B cell (primary cell): ENCODE measurements around the gene ACTN3. TPM values are rescaled to one million over a fixed set of nuclear protein-coding genes. Genes with fewer than 3 reads are reported as not detected.
"Not testable (repeated sequence)": the region's sequence is repeated elsewhere in the genome, so short reads cannot be mapped to it uniquely, and the experiment has no call there.

Experiments used
- ATAC-seq: fragments of 200-7000 bp; cut with Tn5 transposase; one replicate; pipeline ENCODE4 v1.10.0; 2021; ENCODE audit warnings: low read depth, mild to moderate bottlenecking, moderate number of reproducible peaks, moderate library complexity
- CTCF ChIA-PET: fragments of 350-600 bp; sonication (Branson Sonifier 250); formaldehyde crosslinking; loops from one replicate; lab custom pipeline; 2021; ENCODE audit warnings: antibody characterized with exemption, inconsistent platforms; lab: Charles Lee
- POLR2A ChIA-PET: fragments of 350-600 bp; sonication (Branson Sonifier 250); formaldehyde crosslinking; loops from one replicate; lab custom pipeline; 2021; ENCODE audit warnings: antibody characterized with exemption; lab: Charles Lee
- DNase-seq: peaks from one replicate; pipeline ENCODE4 v3.0.0; 2013
- H2AFZ ChIP-seq: 2 replicates; pipeline ENCODE4 v1.6.1; 2012; ENCODE audit warnings: mild to moderate bottlenecking, low read depth, low read length; ENCODE audit not compliant: insufficient read depth, poor library complexity, severe bottlenecking
- H3K27ac ChIP-seq, 2 donors: 1 replicate in 1 of 2; 2 replicates in 1 of 2; pipeline ENCODE4 v1.5.1; 2012 to 2013; ENCODE audit warnings: low read length in 2 of 2, mild to moderate bottlenecking in 2 of 2, moderate library complexity in 1 of 2
- H3K27me3 ChIP-seq, 4 experiments: fragments of 200-600 bp in 1 of 4; sonication (generic) in 1 of 4; replicated peaks in 1 of 4; 1 replicate in 2 of 4; 2 replicates in 2 of 4; pipeline versions ENCODE4 v1.6.1 to v1.7.0; 2013 to 2016; ENCODE audit warnings: low read length in 3 of 4, mild to moderate bottlenecking in 2 of 4, mixed read lengths in 1 of 4, moderate library complexity in 1 of 4; ENCODE audit not compliant: insufficient read depth in 4 of 4, control insufficient read depth in 3 of 4; ENCODE audit errors: control extremely low read depth in 1 of 4
- H3K36me3 ChIP-seq, 2 experiments: replicated peaks in 1 of 2; 1 replicate in 1 of 2; 2 replicates in 1 of 2; pipeline versions ENCODE4 v1.6.1 to v1.7.1; 2013; ENCODE audit warnings: low read length in 1 of 2; ENCODE audit not compliant: insufficient read depth in 2 of 2, control insufficient read depth in 1 of 2; ENCODE audit errors: control extremely low read depth in 1 of 2, extremely low read depth in 1 of 2
- H3K4me1 ChIP-seq, 2 donors: fragments of 200-600 bp in 1 of 2; sonication (generic) in 1 of 2; 1 replicate in 1 of 2; 2 replicates in 1 of 2; pipeline versions ENCODE4 v1.5.1 to v1.6.1; 2013 to 2017; ENCODE audit warnings: low read length in 2 of 2; ENCODE audit not compliant: control insufficient read depth in 2 of 2, insufficient read depth in 2 of 2
- H3K4me2 ChIP-seq: replicated peaks from 2 replicates; pipeline ENCODE3; 2012; ENCODE audit warnings: mild to moderate bottlenecking, low read depth, low read length; ENCODE audit not compliant: poor library complexity, severe bottlenecking
- H3K4me3 ChIP-seq, 5 experiments: fragments of 200-600 bp in 1 of 5; sonication (generic) in 1 of 5; 1 replicate in 3 of 5; 2 replicates in 2 of 5; pipeline versions ENCODE4 v1.5.1 to v1.7.0; 2011 to 2016; ENCODE audit warnings: low read length in 4 of 5, mild to moderate bottlenecking in 4 of 5, low read depth in 2 of 5, control low read depth in 1 of 5, moderate library complexity in 1 of 5; ENCODE audit not compliant: insufficient read depth in 1 of 5; ENCODE audit errors: control extremely low read depth in 1 of 5, extremely low read depth in 1 of 5
- H3K79me2 ChIP-seq: fragments of 200-600 bp; sonication (generic); one replicate; pipeline ENCODE4 v1.6.0; 2016; ENCODE audit warnings: low read length; ENCODE audit not compliant: control insufficient read depth, insufficient read depth
- H3K9ac ChIP-seq: fragments of 200-600 bp; sonication (generic); 2 replicates; pipeline ENCODE4 v1.6.1; 2017; ENCODE audit warnings: mild to moderate bottlenecking, low read length, moderate library complexity
- H3K9me3 ChIP-seq, 3 donors: one replicate each; pipeline versions ENCODE4 v1.6.1 to v1.7.1; 2013; ENCODE audit warnings: low read length in 2 of 3; ENCODE audit not compliant: control insufficient read depth in 2 of 3, insufficient read depth in 1 of 3; ENCODE audit errors: control extremely low read depth in 1 of 3
- H4K20me1 ChIP-seq: 2 replicates; pipeline ENCODE4 v1.6.0; 2012; ENCODE audit warnings: mild to moderate bottlenecking, low read length; ENCODE audit not compliant: insufficient read depth, control insufficient read depth, poor library complexity, severe bottlenecking
- H3K27ac Mint-ChIP-seq: one replicate; pipeline ENCODE4 v1.8.0; 2021; ENCODE audit warnings: mixed read lengths
- H3K27me3 Mint-ChIP-seq: one replicate; pipeline ENCODE4 v1.8.0; 2021; ENCODE audit warnings: mixed read lengths
- H3K4me1 Mint-ChIP-seq: one replicate; pipeline ENCODE4 v1.8.0; 2021; ENCODE audit warnings: mixed read lengths
- H3K4me3 Mint-ChIP-seq: one replicate; pipeline ENCODE4 v1.8.0; 2021; ENCODE audit warnings: mixed read lengths
- H3K9me3 Mint-ChIP-seq: one replicate; pipeline ENCODE4 v1.8.0; 2022; ENCODE audit warnings: mixed read lengths; ENCODE audit not compliant: insufficient read depth
- EZH2 ChIP-seq: IDR thresholded peaks from 2 replicates; pipeline ENCODE4 v1.6.1; 2012; ENCODE audit warnings: borderline replicate concordance, low read depth, mild to moderate bottlenecking, moderate library complexity, low read length; ENCODE audit not compliant: insufficient read depth, poor library complexity, severe bottlenecking
- WGBS: methylation state at CpG from one replicate; pipeline ENCODE4 v1.1.5; 2013; ENCODE audit warnings: missing lambda C conversion rate; ENCODE audit not compliant: insufficient coverage; 5-methylcytosine and 5-hydroxymethylcytosine counted together
- intact Hi-C: fragments of 100-400 bp; cut with micrococcal nuclease; formaldehyde crosslinking; loops from one replicate; pipeline ENCODE4 v1.10.0; 2022
- polyA plus RNA-seq: library from polyadenylated mRNA; depleted of rRNA; stranded (reverse); fragments of >200 nt; gene quantifications from 2 replicates; pipeline ENCODE4 v1.2.3, GENCODE V29; 2012
- total RNA-seq, 2 donors: library from RNA; stranded (reverse); fragments of 120-200 nt in 1 of 2; gene quantifications; 1 replicate in 1 of 2; 2 replicates in 1 of 2; pipeline versions ENCODE4 v1.2.3 to v1.2.4, GENCODE V29; 2013 to 2022
- TF ChIP-seq, protein P1 (sequence below): fragments of 200-600 bp; IDR thresholded peaks from one replicate; pipeline ENCODE4 v1.8.0; 2022; ENCODE audit warnings: antibody characterized with exemption, mild to moderate bottlenecking

Gene ACTN3
- total and polyA plus RNA-seq, 2 donors (not counting 1 experiment from before 2014, with no cell fraction given) = 0.22 TPM; not detected in 1

DNA sequence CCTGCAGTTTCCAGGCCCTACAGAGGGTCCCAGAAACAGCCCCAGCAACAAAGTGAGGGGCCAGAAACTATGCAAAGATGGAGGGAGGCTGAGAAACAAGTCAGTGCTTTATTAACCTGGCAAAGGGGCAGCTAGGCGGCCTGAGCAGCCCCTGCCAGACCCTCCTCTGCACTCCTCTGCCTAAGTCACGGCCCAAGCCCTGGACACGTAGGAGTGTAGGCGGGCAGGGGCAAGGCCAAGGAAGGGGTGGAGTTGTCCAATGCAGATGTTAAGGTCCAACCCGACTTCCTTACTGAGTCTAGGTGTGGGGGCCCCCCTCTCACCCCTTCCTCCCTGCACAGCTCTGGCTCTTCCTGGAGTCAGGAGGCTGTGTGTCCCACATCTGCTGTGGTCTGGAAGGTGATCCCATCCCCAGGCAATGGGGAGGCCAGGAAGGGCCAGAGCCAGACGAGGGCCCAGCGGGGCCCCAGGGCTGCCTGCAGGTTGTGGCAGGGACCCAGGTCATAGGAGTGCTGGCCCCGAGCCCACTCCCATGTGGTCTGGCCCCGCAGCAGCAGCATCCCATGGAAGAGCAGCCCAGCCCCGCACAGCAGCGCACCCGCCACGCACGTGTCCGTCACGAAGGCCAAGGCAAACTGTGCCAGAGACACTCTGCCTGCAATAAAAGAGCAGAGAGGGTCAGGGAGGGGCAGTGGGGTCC lies 7.4 kb upstream of the ACTN3 start:
- Histone ChIP-seq H3K27ac (no peak overlapping the region), H3K36me3 (peaks cover 1 to 38% of the 10 kb centered on the region in 2 experiments), H4K20me1 (no peaks in the 10 kb centered on the region), H3K27me3 (no peaks in the 10 kb centered on the region), H3K79me2 (no peaks in the 10 kb centered on the region), H3K4me2 (no peak overlapping the region), H3K4me3 (no peak overlapping the region), H2AFZ (no peak overlapping the region), H3K9ac (no peak overlapping the region), H3K9me3 (no peaks in the 10 kb centered on the region), H3K4me1 (peaks cover 9 to 11% of the 10 kb centered on the region in 2 donors)
- Mint-ChIP-seq H3K9me3 (no peaks in the 10 kb centered on the region), H3K27me3 (no peaks in the 10 kb centered on the region), H3K4me3 (no peak overlapping the region), H3K4me1 (peaks cover 28% of the 10 kb centered on the region), H3K27ac (no peak overlapping the region)
- TF ChIP-seq EZH2 = no peak
- TF ChIP-seq, protein P1, sequence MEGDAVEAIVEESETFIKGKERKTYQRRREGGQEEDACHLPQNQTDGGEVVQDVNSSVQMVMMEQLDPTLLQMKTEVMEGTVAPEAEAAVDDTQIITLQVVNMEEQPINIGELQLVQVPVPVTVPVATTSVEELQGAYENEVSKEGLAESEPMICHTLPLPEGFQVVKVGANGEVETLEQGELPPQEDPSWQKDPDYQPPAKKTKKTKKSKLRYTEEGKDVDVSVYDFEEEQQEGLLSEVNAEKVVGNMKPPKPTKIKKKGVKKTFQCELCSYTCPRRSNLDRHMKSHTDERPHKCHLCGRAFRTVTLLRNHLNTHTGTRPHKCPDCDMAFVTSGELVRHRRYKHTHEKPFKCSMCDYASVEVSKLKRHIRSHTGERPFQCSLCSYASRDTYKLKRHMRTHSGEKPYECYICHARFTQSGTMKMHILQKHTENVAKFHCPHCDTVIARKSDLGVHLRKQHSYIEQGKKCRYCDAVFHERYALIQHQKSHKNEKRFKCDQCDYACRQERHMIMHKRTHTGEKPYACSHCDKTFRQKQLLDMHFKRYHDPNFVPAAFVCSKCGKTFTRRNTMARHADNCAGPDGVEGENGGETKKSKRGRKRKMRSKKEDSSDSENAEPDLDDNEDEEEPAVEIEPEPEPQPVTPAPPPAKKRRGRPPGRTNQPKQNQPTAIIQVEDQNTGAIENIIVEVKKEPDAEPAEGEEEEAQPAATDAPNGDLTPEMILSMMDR = no peak
- ATAC-seq (no peak), DNase-seq (no peak)
- ChIA-PET POLR2A (interaction anchor here (0.6 kb wide), 1 partner anchor 542 kb away, joined by 3 read pairs; no protein-coding TSS in a partner anchor), CTCF (no interaction called here)
- intact Hi-C loops = no loop called here
- 99% methylated on average over 13 of the region's 16 CpGs for WGBS

DNA sequence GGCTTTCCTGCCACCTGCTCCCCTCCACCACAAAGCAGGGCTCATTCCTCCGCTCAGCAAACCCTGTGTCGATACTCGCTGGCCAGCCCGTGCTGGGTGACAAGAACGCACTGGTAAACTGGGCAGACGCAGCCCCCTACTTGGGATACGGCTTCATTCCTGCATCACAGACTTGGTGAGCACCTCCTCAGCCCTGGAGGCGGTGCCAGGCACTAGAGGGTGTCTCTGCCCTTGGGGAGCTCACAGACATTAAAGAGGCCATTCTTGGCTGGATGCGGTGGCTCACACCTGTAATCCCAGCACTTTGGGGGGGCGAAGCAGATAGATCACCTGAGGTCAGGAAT lies 6.9 kb upstream of the ACTN3 start:
- Histone ChIP-seq H3K27me3 (no peaks in the 10 kb centered on the region), H3K4me2 (no peak overlapping the region), H3K9ac (no peak overlapping the region), H3K27ac (no peak overlapping the region), H3K4me1 (peaks cover 15 to 17% of the 10 kb centered on the region in 2 donors), H4K20me1 (no peaks in the 10 kb centered on the region), H3K36me3 (peaks cover 1 to 38% of the 10 kb centered on the region in 2 experiments), H2AFZ (no peak overlapping the region), H3K9me3 (no peaks in the 10 kb centered on the region), H3K4me3 (no peak overlapping the region), H3K79me2 (no peaks in the 10 kb centered on the region)
- ATAC-seq = no peak
- intact Hi-C loops = no loop called here
- Mint-ChIP-seq H3K9me3 (no peaks in the 10 kb centered on the region), H3K4me1 (peaks cover 30% of the 10 kb centered on the region), H3K27ac (no peak overlapping the region), H3K27me3 (no peaks in the 10 kb centered on the region), H3K4me3 (no peak overlapping the region)
- TF ChIP-seq, protein P1 = no peak
- no peak for TF ChIP-seq EZH2
- POLR2A ChIA-PET = no interaction called here
- WGBS = 100% methylated on average over 10 of the region's 10 CpGs
- no peak for DNase-seq
- CTCF ChIA-PET = no interaction called here

DNA sequence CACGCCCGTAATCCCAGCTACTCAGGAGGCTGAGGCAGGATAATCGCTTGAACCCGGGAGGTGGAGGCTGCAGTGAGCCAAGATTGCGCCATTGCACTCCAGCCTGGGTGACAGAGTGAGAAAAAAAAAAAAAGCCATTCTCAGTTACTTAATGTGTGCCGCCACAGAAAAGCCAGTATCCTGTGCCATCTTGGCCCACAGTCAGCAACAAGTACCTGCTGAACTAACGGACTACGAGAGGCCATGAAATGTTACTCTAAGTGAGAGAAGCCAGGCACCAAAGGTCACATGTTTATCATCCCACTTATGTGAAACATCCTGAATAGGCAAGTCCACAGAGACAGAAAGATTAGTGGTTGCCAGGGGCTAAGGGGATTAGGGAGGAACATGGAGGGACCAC lies 6.1 kb upstream of the ACTN3 start:
- H2AFZ ChIP-seq, H3K9me3 Mint-ChIP-seq, H3K9ac ChIP-seq, ATAC-seq, H3K4me2 ChIP-seq, H3K9me3 ChIP-seq, H3K27me3 ChIP-seq, H3K27ac ChIP-seq, H3K27ac Mint-ChIP-seq, H3K4me3 Mint-ChIP-seq, H3K4me3 ChIP-seq, intact Hi-C loops, CTCF ChIA-PET, DNase-seq, H4K20me1 ChIP-seq, H3K79me2 ChIP-seq, H3K27me3 Mint-ChIP-seq: not testable (repeated sequence)
- POLR2A ChIA-PET = interaction anchor here (0.7 kb wide), 1 partner anchor 55 kb away, joined by 4 read pairs; no protein-coding TSS in a partner anchor
- Histone ChIP-seq H3K36me3 (peaks cover 1 to 36% of the 10 kb centered on the region in 2 experiments), H3K4me1 (peaks cover 21 to 24% of the 10 kb centered on the region in 2 donors)
- WGBS = 100% methylated on average over 2 of the region's 8 CpGs
- H3K4me1 Mint-ChIP-seq = peaks cover 34% of the 10 kb centered on the region
